Endometrium (tissue), 2 donors: ENCODE results near the gene PTPN13.

Source experiments
- FAIRE-seq: peaks from 2 replicates; lab custom pipeline; 2012; peaks lifted over from hg19 to GRCh38; lab: Jason Lieb, UNC
- donor health status: control.
- donor health status: control.

The PTPN13 gene

DNA sequence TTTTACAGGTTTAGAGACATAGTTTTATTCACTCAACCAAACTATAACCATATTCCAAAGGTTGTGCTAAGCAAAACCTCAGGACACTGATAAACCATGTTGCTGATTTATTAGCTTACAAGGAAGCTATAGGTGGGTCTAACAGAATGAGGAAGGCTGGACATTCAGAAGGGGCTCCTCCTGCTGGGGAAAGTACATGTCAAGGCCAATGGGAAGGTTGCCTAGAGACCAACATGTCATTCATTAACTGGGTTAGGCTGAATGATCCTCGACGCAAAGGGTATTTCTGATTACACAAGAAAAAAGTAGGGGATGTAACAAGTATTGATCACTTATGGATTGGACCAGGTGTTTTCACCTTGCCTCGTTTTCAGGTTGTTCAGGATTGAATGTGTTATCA, 224.7 kb downstream of the PTPN13 start:
- FAIRE-seq = no peak

DNA sequence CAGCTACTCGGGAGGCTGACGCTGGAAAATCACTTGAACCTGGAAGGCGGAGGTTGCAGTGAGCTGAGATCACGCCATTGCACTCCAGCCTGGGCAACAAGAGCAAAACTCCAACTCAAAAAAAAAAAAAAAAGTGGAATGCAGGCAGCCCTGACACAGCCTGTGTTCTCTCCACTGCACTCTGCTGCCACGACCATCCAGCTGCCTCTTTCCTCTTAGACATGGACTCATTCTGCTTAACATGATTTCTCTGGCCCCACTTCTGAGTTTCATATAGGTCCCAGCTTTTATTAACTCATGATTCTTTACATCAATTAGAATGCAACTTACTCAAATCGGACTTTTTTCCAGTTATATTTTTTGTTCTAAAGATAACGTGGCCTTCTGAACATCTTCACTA, 225.4 kb downstream of the PTPN13 start:
- no peak for FAIRE-seq

DNA sequence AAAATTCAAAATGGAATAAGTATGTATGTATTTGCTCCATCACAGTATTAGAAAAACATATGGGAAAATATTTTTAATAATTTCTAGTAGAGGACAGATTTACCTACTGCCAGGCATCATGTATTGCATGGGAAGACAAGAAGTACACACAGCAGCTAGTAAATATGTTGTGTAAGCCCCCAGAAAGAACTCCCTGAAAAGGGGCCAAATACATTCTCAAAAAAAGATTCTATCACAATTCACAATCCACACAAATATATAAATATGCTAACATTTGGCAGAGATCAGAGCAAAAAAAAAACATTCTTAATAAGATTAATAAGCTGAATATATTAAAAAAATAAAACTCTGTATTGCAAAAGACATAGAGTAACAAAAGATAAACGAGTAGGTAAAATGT, 227.0 kb downstream of the PTPN13 start:
- FAIRE-seq = no peak

DNA sequence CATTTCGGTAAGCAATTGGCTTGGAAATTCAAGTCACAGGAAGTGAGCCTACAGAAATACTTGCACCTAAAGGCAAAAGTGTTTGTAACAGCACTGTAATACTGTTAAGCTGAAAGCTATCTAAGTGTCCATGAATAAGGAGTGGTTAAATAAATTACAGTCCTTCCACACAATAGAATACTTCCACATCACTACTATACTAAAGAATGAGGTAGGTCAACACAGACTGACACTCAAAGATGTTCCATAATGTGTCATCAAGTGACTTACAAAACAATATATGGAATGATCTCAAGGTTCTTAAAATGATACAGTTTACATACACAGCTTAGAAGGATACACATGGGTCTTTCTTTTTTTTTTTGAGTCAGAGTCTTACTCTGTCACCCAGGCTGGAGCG, 228.0 kb downstream of the PTPN13 start:
- no peak for FAIRE-seq

DNA sequence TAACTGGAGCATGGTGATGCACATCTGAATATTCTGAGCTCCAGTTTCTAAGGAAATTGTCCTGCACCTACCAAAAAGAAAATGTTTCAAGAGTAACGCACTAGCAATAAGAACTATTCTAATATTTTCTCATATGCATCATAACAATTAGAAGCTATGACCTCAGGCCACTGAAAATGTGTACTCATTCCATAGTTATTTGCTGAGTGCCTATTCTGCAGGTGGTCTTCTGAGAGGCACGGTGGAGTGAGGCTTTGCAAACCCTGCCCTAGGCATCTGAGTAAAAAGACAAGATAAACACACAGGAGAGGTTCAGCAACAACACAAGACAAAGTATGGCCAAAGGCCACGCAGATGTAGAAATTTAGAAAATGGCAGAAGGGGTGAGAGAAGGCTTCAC, 231.4 kb downstream of the PTPN13 start:
- FAIRE-seq = no peak

DNA sequence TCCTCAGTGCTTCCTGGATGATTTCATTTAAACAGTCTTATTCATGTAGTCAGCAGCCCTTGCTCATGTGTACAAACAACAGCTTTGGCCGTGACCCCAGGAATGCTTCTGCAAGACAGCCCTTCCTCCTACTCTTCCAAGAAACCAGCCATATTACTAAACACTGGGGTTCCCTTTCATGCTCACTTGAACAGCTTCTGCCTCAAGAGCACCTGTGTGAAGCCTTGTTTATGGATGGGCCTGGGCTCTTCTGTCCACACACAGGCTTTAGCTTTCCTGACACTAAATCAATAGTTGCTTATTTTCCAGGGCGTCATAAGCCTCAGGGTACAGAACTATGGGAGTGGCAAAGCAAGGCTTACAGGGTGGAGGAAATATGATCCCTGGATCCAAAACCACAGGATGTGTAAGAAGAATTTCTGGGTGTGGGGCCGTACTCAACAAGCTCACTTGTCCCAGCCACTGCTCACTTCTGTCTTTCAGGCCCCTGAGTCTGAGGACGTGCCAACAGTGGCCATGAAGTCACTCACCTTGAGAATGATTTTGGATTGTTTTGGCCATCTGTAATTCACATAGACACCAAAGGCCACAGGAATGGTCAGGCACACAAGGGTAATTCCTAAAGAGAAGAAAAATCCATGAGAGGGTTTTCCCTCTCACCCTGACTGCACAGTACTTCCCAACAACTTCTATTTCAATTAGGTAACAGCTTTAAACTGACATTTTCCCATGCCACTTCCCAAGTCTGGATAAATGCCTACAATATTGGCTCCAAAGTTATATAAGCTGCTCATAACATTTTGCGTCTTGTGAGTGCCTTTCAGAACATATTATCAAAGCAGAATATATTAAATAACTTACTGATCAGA, 237.4 kb downstream of the PTPN13 start:
- FAIRE-seq = no peak

DNA sequence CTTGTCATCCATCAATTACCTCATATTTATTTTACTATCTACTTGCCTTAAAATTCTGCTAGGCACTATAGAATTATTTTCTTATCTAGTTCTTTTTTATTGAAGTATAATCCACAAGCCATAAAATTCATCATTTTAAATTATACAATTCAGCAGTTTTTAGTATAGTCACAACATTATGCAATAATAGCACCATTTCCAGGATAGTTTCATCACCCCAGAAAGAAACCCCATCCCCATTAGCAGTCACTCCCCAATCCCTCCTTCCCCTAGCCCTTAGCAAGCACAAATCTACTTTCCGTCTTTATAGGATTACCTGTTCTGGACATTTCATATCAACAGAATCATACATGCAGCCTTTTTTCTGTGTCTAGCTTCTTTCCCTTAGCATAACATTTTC, 239.5 kb downstream of the PTPN13 start:
- FAIRE-seq = no peak

DNA sequence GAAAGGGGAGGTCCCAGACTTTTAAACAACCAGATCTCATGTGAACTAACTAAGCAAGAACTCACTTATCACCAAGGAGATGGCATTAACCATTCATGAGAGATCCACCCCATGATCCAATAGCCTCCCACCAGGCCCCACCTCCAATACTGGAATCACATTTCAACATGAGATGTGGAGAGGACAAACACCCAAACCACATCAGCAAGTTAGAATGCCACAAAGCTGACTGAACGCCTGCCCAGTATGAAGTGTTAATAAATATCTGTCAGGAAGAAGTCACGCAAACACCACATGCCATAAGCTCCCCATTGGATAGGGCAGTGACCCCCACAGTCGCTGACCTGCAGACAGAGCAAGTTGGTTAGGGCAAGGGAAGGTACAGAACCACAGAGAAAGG, 240.8 kb downstream of the PTPN13 start:
- no peak for FAIRE-seq

DNA sequence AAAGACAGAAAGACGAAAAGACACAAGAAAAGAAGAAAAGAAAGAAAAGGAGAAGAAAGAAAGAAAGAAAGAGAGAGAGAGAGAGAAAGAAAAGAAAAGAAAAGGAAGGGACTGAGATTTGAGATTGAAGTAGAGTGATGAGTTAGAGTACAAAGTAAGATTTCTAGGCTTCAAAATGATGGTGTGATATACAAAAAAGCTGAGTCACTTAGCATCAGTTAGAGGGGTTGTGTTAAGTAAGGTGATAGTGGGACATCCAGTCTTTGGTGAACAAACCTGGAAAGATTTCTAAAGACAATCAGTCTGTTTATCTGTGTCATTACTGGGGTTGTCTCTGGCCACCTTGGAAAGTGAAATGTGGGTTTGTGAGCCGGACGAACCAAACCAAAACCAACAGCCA, 241.6 kb downstream of the PTPN13 start:
- FAIRE-seq = no peak

DNA sequence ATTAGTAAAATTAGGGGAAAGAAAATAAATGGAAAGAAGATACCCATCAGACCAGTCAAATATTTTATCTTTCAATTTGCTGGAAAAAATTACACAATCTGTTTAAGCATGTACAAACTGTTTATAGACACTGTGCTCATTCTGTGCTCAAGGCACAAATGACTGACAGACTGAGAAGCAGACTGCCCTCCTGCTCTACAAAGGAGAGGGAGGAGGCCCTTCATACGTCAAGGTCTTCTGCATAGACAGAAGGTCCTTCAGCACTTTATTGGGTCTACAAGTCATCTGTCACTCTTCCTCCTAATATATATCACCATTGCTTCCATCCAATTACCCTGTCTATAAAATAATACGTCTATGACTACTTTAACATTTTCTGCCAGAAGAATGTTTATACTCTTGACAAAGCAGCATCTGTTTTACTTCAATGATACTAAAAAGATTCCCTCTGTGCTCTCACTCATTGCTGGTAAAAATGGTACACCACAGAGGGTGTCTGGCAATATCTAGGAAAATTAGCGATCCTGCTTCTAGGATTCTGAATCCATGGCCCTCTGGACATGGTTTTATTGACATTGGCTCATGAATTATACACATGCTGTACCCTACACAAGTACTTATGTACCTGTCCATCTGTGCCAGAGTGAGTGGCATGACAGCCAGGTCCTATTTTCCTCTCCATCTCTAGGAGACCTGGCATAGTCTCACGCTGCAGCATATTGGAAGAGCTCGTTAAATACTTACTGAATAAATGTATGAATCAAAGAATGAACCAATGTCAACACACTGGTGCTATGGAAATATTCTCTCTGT, 243.8 kb downstream of the PTPN13 start:
- FAIRE-seq = no peak

DNA sequence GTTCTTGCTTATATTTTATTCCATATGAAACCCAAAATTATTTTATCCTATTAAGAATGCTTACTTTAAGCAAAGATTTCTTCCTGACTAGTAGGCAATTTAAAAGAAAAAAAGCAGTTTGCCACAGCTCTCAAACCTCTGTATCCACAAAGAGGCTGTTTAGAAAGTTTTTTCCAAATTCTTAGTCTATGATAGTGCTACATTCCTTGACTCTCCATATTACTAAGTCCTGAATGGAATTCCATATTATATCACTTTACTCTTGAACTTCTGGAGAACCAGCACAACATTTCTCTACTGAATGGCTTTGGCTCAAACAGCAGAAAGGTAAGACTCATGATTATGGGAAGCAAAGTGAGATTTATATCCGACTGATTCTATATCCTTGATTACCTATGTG, 246.7 kb downstream of the PTPN13 start:
- FAIRE-seq = no peak

DNA sequence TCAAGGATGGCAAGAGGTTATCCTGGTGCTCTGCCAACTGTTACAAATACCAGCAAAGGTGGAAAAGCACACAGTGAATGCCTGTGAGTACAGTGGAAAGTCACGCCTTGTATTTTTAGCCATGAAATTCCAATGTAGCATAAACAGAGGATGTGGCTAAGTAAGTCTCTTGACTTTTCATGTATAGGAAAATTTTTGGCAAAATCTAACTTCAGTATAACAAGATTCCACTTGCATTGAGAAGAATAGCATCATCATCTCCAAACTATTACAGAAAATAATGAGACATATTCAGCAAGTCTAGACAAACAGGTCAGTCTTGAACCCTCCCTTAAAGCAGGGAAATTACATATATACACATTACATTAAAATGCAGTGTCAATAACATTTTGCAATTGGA, 247.2 kb downstream of the PTPN13 start:
- no peak for FAIRE-seq

DNA sequence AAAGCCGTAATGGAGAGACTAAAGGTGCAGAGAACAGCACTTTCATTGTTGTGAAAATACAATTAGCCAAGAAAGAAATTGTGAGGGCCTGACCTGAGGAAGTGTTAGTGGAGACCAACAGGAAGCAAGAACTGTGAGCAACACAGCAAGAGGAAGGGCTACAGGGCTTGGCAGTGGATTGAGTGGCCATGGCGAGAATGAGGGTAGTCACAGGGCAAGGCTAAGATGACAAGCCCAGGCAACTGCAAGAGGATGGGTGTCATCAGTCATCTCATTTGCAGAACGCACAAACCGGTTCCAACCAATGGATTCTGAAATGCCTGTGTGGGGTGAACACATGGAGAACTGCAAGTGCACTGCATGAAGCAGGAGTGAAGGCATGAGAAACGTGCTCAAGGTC, 251.5 kb downstream of the PTPN13 start:
- no peak for FAIRE-seq

DNA sequence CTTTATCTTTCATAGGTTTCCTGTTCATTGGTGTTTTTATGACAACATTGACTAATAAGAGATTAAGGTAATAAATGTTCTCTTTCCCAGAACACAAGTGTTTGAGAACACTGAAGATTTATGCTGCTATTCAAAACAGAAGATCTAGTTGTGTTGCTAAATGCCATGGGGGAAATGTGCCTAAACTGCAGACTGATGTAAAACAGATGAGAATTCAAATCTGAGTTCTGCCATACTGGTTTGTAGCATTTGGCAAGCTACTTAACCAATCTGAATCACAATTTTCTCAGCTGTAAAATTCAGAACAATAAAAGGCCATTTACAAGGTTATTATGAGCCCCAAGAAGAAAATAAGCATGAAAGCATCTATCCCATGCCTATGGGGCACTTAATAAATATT, 252.8 kb downstream of the PTPN13 start:
- FAIRE-seq = no peak

DNA sequence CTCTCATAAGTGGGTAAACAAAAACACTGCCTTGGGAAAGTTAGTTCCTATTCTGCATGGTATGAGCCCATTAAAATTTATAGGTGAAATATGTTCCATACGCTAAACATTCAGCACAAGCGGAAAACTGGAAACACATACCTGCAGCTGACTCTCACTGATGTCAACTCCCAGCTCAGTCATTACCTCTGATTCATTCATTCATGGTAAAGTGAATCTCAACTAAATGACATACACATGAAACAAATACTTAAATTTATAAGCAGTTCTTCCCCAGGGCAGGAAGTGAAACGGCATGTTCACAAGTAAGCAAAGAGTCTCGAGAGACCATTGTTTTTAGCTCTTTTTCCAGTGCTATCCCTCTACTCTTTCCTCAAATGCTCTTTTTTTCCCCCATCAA, 253.5 kb downstream of the PTPN13 start:
- no peak for FAIRE-seq

DNA sequence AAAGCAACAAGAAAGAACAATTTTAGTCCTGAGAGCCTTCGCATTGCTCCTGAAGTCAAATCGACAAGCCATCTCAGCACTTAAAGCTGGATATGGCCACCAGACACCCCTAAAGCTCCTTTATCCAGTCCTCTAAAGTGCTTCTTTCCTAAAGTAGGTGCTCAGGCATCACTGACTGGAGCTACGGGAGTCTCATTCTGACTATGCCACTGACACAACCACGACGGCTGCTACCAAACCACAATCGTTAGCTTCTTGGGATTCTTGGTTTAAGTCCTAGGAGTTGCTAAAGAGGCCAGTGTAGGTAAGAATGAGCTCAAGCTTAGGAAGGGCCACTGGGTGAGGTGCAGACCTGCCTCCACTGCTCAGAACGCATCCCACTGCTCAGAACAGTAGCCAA, 254.0 kb downstream of the PTPN13 start:
- no peak for FAIRE-seq

DNA sequence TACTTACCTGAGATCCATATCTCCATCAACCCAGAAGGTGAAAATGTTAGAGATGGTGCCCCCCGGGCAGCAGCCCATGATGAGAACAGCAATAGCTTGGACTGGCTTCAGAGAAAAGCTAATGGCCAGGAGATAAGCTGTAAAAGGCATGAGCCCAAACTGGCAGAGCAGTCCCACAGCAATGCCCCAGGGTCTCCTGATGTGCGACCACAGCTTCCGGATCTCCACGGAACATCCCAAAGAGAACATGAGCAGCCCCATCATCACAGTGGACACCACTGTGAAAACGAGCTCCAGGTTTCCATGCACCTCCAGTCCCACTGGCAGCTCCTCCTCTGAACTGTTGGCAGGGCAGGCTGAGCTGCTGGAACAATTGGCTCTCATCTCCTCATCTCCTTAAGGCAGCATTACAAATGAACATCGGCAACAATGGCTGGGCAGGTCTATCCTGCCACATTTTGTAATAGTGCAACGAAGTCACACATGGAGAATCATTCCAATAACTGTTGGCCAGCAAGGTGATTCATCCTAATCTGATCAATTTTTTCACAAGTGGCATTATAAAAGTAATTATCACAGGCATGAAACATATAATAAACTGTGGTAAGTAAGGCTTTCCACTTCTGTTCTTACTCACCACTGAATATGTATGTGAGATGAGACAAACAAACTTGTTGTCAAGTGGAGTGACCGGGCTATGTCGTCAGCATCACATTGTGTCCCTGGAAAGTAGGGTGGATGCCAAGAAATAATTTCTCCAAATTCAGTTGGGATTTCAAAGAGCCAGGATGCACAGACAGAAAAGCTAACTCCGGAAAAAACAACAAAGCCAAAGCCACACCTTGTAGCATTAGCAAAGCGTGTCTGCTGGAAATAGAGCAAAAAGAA, 254.9 kb downstream of the PTPN13 start, which contains the start of gene SLC10A6:
Gene SLC10A6, minus strand, starts transcription at position 653 of the 888 bp plus-strand sequence. Its CDS starts 269 bp downstream, at position 384.
- no peak for FAIRE-seq

DNA sequence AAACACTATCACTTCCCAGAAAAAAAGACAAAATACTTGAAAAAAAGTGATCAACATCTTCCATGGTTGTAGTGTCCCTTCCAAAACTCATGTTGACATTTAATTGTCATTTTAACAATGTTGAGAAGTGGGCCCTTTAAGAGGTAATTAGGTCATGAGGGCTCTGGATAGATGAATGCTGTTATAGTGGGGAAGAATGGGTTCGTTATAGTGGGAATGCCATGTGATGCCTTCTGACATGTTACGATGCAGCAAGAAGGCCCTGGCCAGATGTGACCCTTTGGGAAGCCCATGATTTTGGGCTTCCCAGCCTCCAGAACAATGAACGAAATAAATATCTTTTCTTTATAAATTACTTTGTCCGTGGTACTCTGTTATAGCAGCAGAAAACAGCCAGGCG, 259.1 kb downstream of the PTPN13 start:
- FAIRE-seq = no peak

DNA sequence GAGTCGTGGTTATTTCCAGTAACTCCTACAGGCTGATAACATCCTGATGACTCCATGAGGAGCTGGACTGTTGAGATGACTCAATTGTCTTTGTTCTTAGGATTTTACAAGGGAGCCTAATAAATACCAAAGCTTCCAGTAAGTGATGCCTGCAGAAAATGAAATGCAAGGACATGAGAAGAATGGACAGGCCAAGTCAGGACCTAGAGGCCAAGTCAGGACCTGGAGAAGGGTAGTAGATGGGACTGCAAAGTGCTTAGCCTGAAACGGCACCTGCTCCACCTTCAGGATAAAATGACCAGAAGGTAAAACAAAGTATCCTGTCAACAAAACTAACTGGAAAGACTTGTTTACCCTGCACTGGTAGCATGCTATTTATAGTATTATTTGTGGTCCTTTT, 261.5 kb downstream of the PTPN13 start:
- no peak for FAIRE-seq

DNA sequence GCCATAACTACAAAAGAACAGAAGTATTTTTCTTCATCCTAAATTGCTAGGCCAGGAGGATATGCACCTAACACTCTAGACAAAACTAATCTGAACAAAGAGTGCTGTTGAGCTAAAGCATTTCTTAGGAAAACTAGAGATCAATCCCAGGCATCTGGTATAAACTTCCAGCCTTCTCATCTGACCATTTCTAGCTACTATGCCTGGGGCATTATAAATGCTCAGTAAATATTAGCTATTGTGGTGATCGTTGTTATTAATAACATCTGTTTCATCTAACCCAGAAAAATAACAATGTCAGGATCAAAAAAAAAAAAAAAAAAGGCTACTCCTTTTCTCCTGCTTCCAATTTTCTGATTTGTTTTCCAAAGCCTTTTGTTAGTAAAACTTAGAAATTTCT, 262.8 kb downstream of the PTPN13 start:
- peak; percentile 95 for FAIRE-seq

DNA sequence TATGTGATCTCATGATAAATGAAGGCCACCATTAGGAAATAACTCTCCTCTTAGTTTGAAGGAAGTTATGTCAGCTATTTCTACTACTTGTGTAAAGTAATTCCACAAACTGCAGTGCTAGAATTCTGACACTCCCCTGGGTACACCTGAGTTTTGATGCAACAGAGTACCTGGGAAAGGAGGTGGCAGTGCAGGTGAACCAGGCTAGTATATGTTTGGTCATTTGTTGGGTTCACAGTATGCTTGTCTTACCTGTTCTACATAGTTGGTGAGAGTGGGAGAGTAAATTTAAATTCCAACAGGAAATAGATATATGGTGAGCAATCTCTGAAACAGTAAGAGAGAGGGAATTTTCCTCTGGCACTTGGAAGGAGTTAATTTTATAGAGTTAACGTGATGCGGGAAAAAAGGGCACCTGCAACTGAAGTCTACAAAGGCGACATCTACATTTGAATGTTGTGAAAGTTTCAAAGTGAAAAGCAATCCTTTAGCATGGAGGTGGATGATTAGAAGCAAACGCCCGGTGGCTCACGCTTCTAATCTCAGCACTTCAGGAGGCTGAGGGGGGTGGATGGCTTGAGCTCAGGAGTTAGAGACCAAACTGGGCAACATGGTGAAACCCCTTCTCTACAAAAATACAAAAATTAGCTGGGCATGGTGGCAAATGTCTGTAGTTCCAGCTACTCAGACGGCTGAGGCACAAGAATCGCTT, 263.4 kb downstream of the PTPN13 start:
- FAIRE-seq = no peak
